ENCODE results near the gene GJA4. TPM values are rescaled to one million over a fixed set of nuclear protein-coding genes. Genes with fewer than 3 reads are reported as not detected.
A peak's percentile ranks its signal among the peaks of the same experiment; 100 is the strongest.

Gene GJA4
- total RNA-seq, 1 experiment from 2014 or later, result not detected

- Histone ChIP-seq H3K9me2 (replicated peaks; ENCODE audit: low read length) (no peaks in the 10 kb centered on the region), H3K9ac (ENCODE audit: low read length) (no peak overlapping the region), H3F3A (ENCODE audit: low read length, unreplicated experiment) (no peaks in the 10 kb centered on the region), H3K36me3 (ENCODE audit: low read depth, low read length) (no peaks in the 10 kb centered on the region), H4K20me1 (ENCODE audit: low read length) (no peaks in the 10 kb centered on the region), H3K4me2 (ENCODE audit: low read length) (no peak overlapping the region), H3K27me3 (ENCODE audit: low read length) (no peaks in the 10 kb centered on the region), H3K9me3 (ENCODE audit: low read length) (no peaks in the 10 kb centered on the region), H3K4me1 (ENCODE audit: insufficient read depth, low read length) (peaks cover 28% of the 10 kb centered on the region), H3K79me2 (ENCODE audit: low read length) (no peaks in the 10 kb centered on the region), H2AFZ (ENCODE audit: low read length) (no peak overlapping the region), H3K4me3 (ENCODE audit: low read length) (no peak overlapping the region), H3K27ac (ENCODE audit: low read length) (no peak overlapping the region)
- POLR2A ChIA-PET (ENCODE audit: unreplicated experiment), result no interaction called here
- TF ChIP-seq EZH2phosphoT487 (IDR thresholded peaks at IDR 0.05; ENCODE audit: borderline replicate concordance, low read length) (no peak), EZH2 (IDR thresholded peaks at IDR 0.05; ENCODE audit: low read length, unreplicated experiment) (no peak), CTCF (conservative IDR thresholded peaks at IDR 0.05; ENCODE audit: low read depth, low read length) (no peak)
- no peak for ATAC-seq
- DNase-seq, result no peak
- CTCF ChIA-PET, result no interaction called here
- no TSS peak for BruUV-seq (replicated peaks)
- intact Hi-C loops (cut with micrococcal nuclease), result no loop called here
Observed at GRCh38 chr1:34750610-34751009, 42.2 kb upstream of the GJA4 start.

GRCh38 chr1:34753163-34753562 is 39.6 kb upstream of the GJA4 start:
- no peak overlapping the region for H2AFZ ChIP-seq (ENCODE audit: low read length)
- H3K4me1 ChIP-seq (ENCODE audit: insufficient read depth, low read length), result peaks cover 34% of the 10 kb centered on the region
- H3K27ac ChIP-seq (ENCODE audit: low read length), result peak overlapping the region; percentile 91
- BruUV-seq (replicated peaks), result no TSS peak
- H3K36me3 ChIP-seq (ENCODE audit: low read depth, low read length), result no peaks in the 10 kb centered on the region
- peak; percentile 81 for DNase-seq
- CTCF ChIA-PET, result interaction anchor here (1.1 to 1.3 kb wide), 2 partner anchors 11 to 26 kb away, joined by 4 to 7 read pairs; no protein-coding TSS in a partner anchor
- H3K79me2 ChIP-seq (ENCODE audit: low read length), result no peaks in the 10 kb centered on the region
- no peaks in the 10 kb centered on the region for H4K20me1 ChIP-seq (ENCODE audit: low read length)
- ATAC-seq, result peak; percentile 74
- no peaks in the 10 kb centered on the region for H3K27me3 ChIP-seq (ENCODE audit: low read length)
- H3K9me2 ChIP-seq (replicated peaks; ENCODE audit: low read length), result no peaks in the 10 kb centered on the region
- no peak overlapping the region for H3K4me2 ChIP-seq (ENCODE audit: low read length)
- intact Hi-C loops (cut with micrococcal nuclease), result loop anchor here (1.0 to 2.0 kb wide), 2 partner anchors 10 to 34 kb away; no protein-coding TSS in a partner anchor
- POLR2A ChIA-PET (ENCODE audit: unreplicated experiment), result interaction anchor here (0.5 kb wide), 1 partner anchor 326 kb away, joined by 6 read pairs; the partner anchor contains the start of gene ZMYM1
- no peaks in the 10 kb centered on the region for H3F3A ChIP-seq (ENCODE audit: low read length, unreplicated experiment)
- no peak for TF ChIP-seq EZH2phosphoT487 (IDR thresholded peaks at IDR 0.05; ENCODE audit: borderline replicate concordance, low read length)
- peak; percentile 63 for TF ChIP-seq CTCF (conservative IDR thresholded peaks at IDR 0.05; ENCODE audit: low read depth, low read length)
- H3K9me3 ChIP-seq (ENCODE audit: low read length), result no peaks in the 10 kb centered on the region
- no peak overlapping the region for H3K9ac ChIP-seq (ENCODE audit: low read length)
- no peak overlapping the region for H3K4me3 ChIP-seq (ENCODE audit: low read length)

GRCh38 chr1:34754964-34755637 is 37.7 kb upstream of the GJA4 start, which contains the start of gene GJB5:
TSS of gene GJB5 (plus strand) at chr1:34755047. CDS start at chr1:34757331, 2,284 bp downstream.
- no peaks in the 10 kb centered on the region for H3K9me3 ChIP-seq (ENCODE audit: low read length)
- peaks cover 42% of the 10 kb centered on the region for H3K4me1 ChIP-seq (ENCODE audit: insufficient read depth, low read length)
- H3K27ac ChIP-seq (ENCODE audit: low read length), result peak within 1 kb of the TSS; percentile 91
- H3K27me3 ChIP-seq (ENCODE audit: low read length), result no peaks in the 10 kb centered on the region
- no peaks in the 10 kb centered on the region for H3K36me3 ChIP-seq (ENCODE audit: low read depth, low read length)
- H3K79me2 ChIP-seq (ENCODE audit: low read length), result no peaks in the 10 kb centered on the region
- no peaks in the 10 kb centered on the region for H4K20me1 ChIP-seq (ENCODE audit: low read length)
- CTCF ChIA-PET, result interaction anchor here (0.6 to 1.1 kb wide), 2 partner anchors 31 to 1460 kb away, joined by 3 to 4 read pairs; no protein-coding TSS in a partner anchor
- H3F3A ChIP-seq (ENCODE audit: low read length, unreplicated experiment), result no peaks in the 10 kb centered on the region
- intact Hi-C loops (cut with micrococcal nuclease), result no loop called here
- POLR2A ChIA-PET (ENCODE audit: unreplicated experiment), result interaction anchor here (0.5 kb wide), 2 partner anchors 229 to 810 kb away, joined by 5 to 8 read pairs; no protein-coding TSS in a partner anchor
- ATAC-seq (peak; percentile 68), DNase-seq (peak; percentile 79)
- TF ChIP-seq EZH2phosphoT487 (IDR thresholded peaks at IDR 0.05; ENCODE audit: borderline replicate concordance, low read length) (no peak), EZH2 (IDR thresholded peaks at IDR 0.05; ENCODE audit: low read length, unreplicated experiment) (no peak), CTCF (conservative IDR thresholded peaks at IDR 0.05; ENCODE audit: low read depth, low read length) (no peak)
- peak within 1 kb of the TSS; percentile 52 for H3K9ac ChIP-seq (ENCODE audit: low read length)
- peak within 1 kb of the TSS; percentile 65 for H3K4me2 ChIP-seq (ENCODE audit: low read length)
- H2AFZ ChIP-seq (ENCODE audit: low read length), result peak within 1 kb of the TSS; percentile 59; the same call in 1 of the 2 replicates
- BruUV-seq (replicated peaks), result no TSS peak
- no peak within 1 kb of the TSS; the same call in 1 of the 2 replicates for H3K4me3 ChIP-seq (ENCODE audit: low read length)
- H3K9me2 ChIP-seq (replicated peaks; ENCODE audit: low read length), result no peaks in the 10 kb centered on the region
